ENCODE measurements around the gene IQCM.

Gene IQCM

DNA sequence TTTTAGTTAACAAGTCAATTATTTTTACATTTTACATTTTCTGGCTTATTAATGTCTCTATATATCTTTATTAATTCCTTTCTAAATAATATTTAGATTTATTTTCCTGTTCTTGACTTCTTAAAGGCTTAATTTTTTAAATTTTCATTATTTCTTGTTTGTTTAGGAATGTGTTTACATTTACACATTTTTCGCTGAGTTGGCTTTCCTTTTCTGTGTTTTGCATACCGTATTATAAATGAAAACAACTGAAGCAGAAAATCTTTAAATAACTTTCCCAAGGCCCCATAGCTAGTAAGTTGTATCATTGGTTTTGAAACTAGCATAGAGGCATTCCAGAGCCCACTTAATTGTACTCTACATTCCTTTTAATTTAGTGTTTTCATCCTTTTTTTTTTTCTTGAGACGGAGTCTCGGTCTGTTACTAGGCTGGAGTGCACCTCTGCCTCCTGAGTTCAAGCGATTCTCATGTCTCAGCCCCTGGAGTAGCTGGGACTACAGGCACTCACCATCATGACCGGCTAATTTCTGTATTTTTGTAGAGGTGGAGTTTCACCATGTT lies 261.6 kb downstream of the IQCM start:
- CTCF ChIA-PET, result no interaction called here
- Histone ChIP-seq H3K9me3 (ENCODE audit: control extremely low read depth in 1 of 5, control insufficient read depth in 4 of 5, insufficient read depth in 2 of 5, low read depth in 1 of 5, low read length in 4 of 5) (no peaks in the 10 kb centered on the region), H3K36me3 (ENCODE audit: control insufficient read depth in 4 of 4, insufficient read depth in 4 of 4, low read length in 3 of 4) (no peaks in the 10 kb centered on the region), H3K27me3 (replicated peaks in 2 of 5; ENCODE audit: control insufficient read depth in 4 of 5, insufficient read depth in 5 of 5, low read length in 4 of 5) (no peaks in the 10 kb centered on the region), H3K4me1 (ENCODE audit: control extremely low read depth in 1 of 4, control insufficient read depth in 4 of 4, insufficient read depth in 4 of 4, low read length in 3 of 4) (no peaks in the 10 kb centered on the region), H3K27ac (ENCODE audit: insufficient read depth in 1 of 2, low read depth in 1 of 2, low read length in 2 of 2, poor library complexity in 1 of 2, severe bottlenecking in 2 of 2) (no peak overlapping the region), H3K4me3 (ENCODE audit: control insufficient read depth in 1 of 7, extremely low read depth in 1 of 7, insufficient read depth in 4 of 7, low read depth in 2 of 7, low read length in 6 of 7) (no peak overlapping the region)
- POLR2A ChIA-PET, result no interaction called here
- 100% methylated on average over 3 of the region's 6 CpGs for WGBS (ENCODE audit: insufficient coverage)
- no peak for DNase-seq

DNA sequence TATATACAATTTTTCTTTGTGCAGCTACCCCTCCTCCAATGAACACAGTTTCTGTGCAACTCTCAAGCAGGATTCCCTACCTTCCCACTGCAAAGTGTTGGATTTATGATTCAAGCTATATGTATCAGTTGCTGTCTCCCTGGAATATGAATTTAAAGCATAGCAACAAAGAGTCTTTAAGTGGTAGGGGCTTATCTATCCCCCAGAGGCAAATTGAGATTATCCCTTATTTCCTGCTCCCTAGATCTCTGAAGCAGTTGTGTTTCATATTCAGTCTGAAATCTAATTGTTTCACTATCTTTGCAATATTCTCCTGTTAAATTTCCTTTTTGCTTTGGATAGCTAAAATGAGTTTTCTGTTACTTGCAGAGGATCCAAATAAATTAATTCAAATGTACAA lies 263.0 kb downstream of the IQCM start:
- H3K36me3 ChIP-seq (ENCODE audit: control insufficient read depth in 4 of 4, insufficient read depth in 4 of 4, low read length in 3 of 4), result no peaks in the 10 kb centered on the region
- ChIA-PET CTCF (no interaction called here), POLR2A (no interaction called here)
- no peaks in the 10 kb centered on the region for H3K4me1 ChIP-seq (ENCODE audit: control extremely low read depth in 1 of 4, control insufficient read depth in 4 of 4, insufficient read depth in 4 of 4, low read length in 3 of 4)
- no peak overlapping the region for H3K4me3 ChIP-seq (ENCODE audit: control insufficient read depth in 1 of 7, extremely low read depth in 1 of 7, insufficient read depth in 4 of 7, low read depth in 2 of 7, low read length in 6 of 7)
- H3K27me3 ChIP-seq (replicated peaks in 2 of 5; ENCODE audit: control insufficient read depth in 4 of 5, insufficient read depth in 5 of 5, low read length in 4 of 5), result no peaks in the 10 kb centered on the region
- no peak for DNase-seq
- no peaks in the 10 kb centered on the region for H3K9me3 ChIP-seq (ENCODE audit: control extremely low read depth in 1 of 5, control insufficient read depth in 4 of 5, insufficient read depth in 2 of 5, low read depth in 1 of 5, low read length in 4 of 5)
- H3K27ac ChIP-seq (ENCODE audit: insufficient read depth in 1 of 2, low read depth in 1 of 2, low read length in 2 of 2, poor library complexity in 1 of 2, severe bottlenecking in 2 of 2), result no peak overlapping the region

DNA sequence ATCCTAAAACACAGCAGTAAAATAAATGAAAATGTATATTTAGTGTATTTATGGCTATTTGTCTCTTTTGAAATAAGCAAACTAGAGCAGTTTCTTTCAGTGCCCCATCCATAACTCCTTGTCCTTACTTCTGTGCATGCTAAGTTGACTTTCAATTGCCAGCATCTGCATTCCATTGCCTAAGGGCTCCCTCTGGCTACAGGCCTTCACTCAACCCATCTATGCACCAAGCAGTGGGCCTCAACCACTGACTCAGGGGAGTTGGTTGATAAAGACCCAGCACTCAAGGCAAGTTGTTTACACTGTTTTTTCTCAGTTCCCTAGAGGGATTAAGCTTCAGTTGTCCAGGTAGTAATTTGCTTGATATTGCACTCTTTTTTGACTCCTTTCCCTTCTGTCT lies 265.7 kb downstream of the IQCM start:
- Histone ChIP-seq H3K4me3 (ENCODE audit: control insufficient read depth in 1 of 7, extremely low read depth in 1 of 7, insufficient read depth in 4 of 7, low read depth in 2 of 7, low read length in 6 of 7) (no peak overlapping the region), H3K27me3 (replicated peaks in 2 of 5; ENCODE audit: control insufficient read depth in 4 of 5, insufficient read depth in 5 of 5, low read length in 4 of 5) (no peaks in the 10 kb centered on the region), H3K27ac (ENCODE audit: insufficient read depth in 1 of 2, low read depth in 1 of 2, low read length in 2 of 2, poor library complexity in 1 of 2, severe bottlenecking in 2 of 2) (no peak overlapping the region), H3K4me1 (ENCODE audit: control extremely low read depth in 1 of 4, control insufficient read depth in 4 of 4, insufficient read depth in 4 of 4, low read length in 3 of 4) (no peaks in the 10 kb centered on the region), H3K9me3 (ENCODE audit: control extremely low read depth in 1 of 5, control insufficient read depth in 4 of 5, insufficient read depth in 2 of 5, low read depth in 1 of 5, low read length in 4 of 5) (no peaks in the 10 kb centered on the region), H3K36me3 (ENCODE audit: control insufficient read depth in 4 of 4, insufficient read depth in 4 of 4, low read length in 3 of 4) (no peaks in the 10 kb centered on the region)
- DNase-seq, result no peak
- POLR2A ChIA-PET, result no interaction called here
- CTCF ChIA-PET, result no interaction called here

DNA sequence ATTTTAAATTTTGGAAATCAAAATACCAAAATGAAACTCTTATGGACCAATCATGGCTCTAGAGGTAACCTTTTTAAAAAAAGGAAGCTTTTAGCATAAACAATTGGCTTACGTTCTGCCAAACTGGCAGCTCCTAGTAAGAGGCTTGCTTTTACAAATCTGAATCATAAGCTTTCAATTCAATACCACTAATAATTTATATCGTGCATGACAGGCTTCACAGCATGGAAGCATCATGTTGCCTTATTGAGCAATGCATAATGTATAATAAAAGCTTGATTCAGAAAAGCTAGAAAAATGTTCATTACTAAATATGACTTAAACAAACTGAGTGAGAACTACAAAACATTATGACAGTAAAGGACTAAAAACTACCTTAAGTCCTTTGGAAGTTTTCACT lies 280.9 kb downstream of the IQCM start:
- H3K4me3 ChIP-seq (ENCODE audit: control insufficient read depth in 1 of 7, extremely low read depth in 1 of 7, insufficient read depth in 4 of 7, low read depth in 2 of 7, low read length in 6 of 7), result no peak overlapping the region
- ChIA-PET POLR2A (no interaction called here), CTCF (interaction anchor here (0.9 kb wide), 1 partner anchor 14 kb away, joined by 3 read pairs; no protein-coding TSS in a partner anchor)
- DNase-seq, result no peak
- H3K27ac ChIP-seq (ENCODE audit: insufficient read depth in 1 of 2, low read depth in 1 of 2, low read length in 2 of 2, poor library complexity in 1 of 2, severe bottlenecking in 2 of 2), result no peak overlapping the region
- peaks cover 0 to 3% (median 0%) of the 10 kb centered on the region in 5 experiments for H3K9me3 ChIP-seq (ENCODE audit: control extremely low read depth in 1 of 5, control insufficient read depth in 4 of 5, insufficient read depth in 2 of 5, low read depth in 1 of 5, low read length in 4 of 5)
- H3K36me3 ChIP-seq (ENCODE audit: control insufficient read depth in 4 of 4, insufficient read depth in 4 of 4, low read length in 3 of 4), result no peaks in the 10 kb centered on the region
- no peaks in the 10 kb centered on the region for H3K4me1 ChIP-seq (ENCODE audit: control extremely low read depth in 1 of 4, control insufficient read depth in 4 of 4, insufficient read depth in 4 of 4, low read length in 3 of 4)
- H3K27me3 ChIP-seq (replicated peaks in 2 of 5; ENCODE audit: control insufficient read depth in 4 of 5, insufficient read depth in 5 of 5, low read length in 4 of 5), result no peaks in the 10 kb centered on the region
- 89% methylated on average over 1 of the region's 2 CpGs for WGBS (ENCODE audit: insufficient coverage)

DNA sequence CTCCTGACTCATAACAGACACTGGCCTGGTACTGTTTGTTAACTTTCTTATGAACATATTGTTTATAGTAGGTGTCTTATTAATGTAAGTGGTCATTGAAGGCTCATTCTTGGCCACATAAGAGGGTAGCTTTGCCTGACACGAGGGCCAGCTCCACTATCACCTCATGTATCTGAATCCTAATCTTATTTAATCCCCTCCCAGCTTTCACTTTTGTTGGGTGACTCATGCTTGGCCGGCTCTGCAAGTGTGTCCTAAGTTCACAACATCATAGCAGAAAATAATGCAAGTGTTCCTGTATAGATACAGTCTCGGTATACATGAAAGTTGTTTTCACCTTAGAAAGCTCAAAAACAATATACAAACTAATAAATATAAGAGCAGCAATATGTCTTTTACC lies 283.8 kb downstream of the IQCM start:
- 63% methylated on average over 3 of the region's 3 CpGs for WGBS (ENCODE audit: insufficient coverage)
- H3K36me3 ChIP-seq (ENCODE audit: control insufficient read depth in 4 of 4, insufficient read depth in 4 of 4, low read length in 3 of 4), result no peaks in the 10 kb centered on the region
- DNase-seq, result no peak
- no peak overlapping the region for H3K4me3 ChIP-seq (ENCODE audit: control insufficient read depth in 1 of 7, extremely low read depth in 1 of 7, insufficient read depth in 4 of 7, low read depth in 2 of 7, low read length in 6 of 7)
- ChIA-PET POLR2A (no interaction called here), CTCF (no interaction called here)
- H3K9me3 ChIP-seq (ENCODE audit: control extremely low read depth in 1 of 5, control insufficient read depth in 4 of 5, insufficient read depth in 2 of 5, low read depth in 1 of 5, low read length in 4 of 5), result no peaks in the 10 kb centered on the region
- no peak overlapping the region for H3K27ac ChIP-seq (ENCODE audit: insufficient read depth in 1 of 2, low read depth in 1 of 2, low read length in 2 of 2, poor library complexity in 1 of 2, severe bottlenecking in 2 of 2)
- H3K4me1 ChIP-seq (ENCODE audit: control extremely low read depth in 1 of 4, control insufficient read depth in 4 of 4, insufficient read depth in 4 of 4, low read length in 3 of 4), result no peaks in the 10 kb centered on the region
- no peaks in the 10 kb centered on the region for H3K27me3 ChIP-seq (replicated peaks in 2 of 5; ENCODE audit: control insufficient read depth in 4 of 5, insufficient read depth in 5 of 5, low read length in 4 of 5)

DNA sequence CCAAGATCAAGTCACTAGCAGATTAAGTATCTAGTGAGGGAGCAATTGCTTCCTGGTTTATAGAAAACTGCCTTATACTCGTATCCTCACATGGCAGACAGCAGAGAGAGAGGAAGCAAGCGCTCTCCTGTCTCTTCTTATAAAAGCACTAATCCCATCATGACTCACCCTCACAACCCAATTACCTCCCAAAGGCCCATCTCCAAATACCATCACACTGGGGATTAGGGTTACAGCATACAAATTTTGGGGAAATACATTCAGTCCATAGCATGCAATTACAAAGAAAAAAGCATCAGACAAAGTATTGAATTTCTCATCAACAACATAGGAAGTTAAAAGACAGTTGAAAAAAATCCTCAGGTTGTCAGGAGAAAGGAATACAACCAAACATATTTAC lies 292.6 kb downstream of the IQCM start:
- ChIA-PET CTCF (no interaction called here), POLR2A (no interaction called here)
- Histone ChIP-seq H3K27ac (ENCODE audit: insufficient read depth in 1 of 2, low read depth in 1 of 2, low read length in 2 of 2, poor library complexity in 1 of 2, severe bottlenecking in 2 of 2) (no peak overlapping the region), H3K9me3 (ENCODE audit: control extremely low read depth in 1 of 5, control insufficient read depth in 4 of 5, insufficient read depth in 2 of 5, low read depth in 1 of 5, low read length in 4 of 5) (no peaks in the 10 kb centered on the region), H3K36me3 (ENCODE audit: control insufficient read depth in 4 of 4, insufficient read depth in 4 of 4, low read length in 3 of 4) (no peaks in the 10 kb centered on the region), H3K4me3 (ENCODE audit: control insufficient read depth in 1 of 7, extremely low read depth in 1 of 7, insufficient read depth in 4 of 7, low read depth in 2 of 7, low read length in 6 of 7) (no peak overlapping the region), H3K4me1 (ENCODE audit: control extremely low read depth in 1 of 4, control insufficient read depth in 4 of 4, insufficient read depth in 4 of 4, low read length in 3 of 4) (no peaks in the 10 kb centered on the region), H3K27me3 (replicated peaks in 2 of 5; ENCODE audit: control insufficient read depth in 4 of 5, insufficient read depth in 5 of 5, low read length in 4 of 5) (no peaks in the 10 kb centered on the region)
- DNase-seq, result no peak
- WGBS (ENCODE audit: insufficient coverage), result no CpG with 5 or more reads among the region's 2 CpGs

DNA sequence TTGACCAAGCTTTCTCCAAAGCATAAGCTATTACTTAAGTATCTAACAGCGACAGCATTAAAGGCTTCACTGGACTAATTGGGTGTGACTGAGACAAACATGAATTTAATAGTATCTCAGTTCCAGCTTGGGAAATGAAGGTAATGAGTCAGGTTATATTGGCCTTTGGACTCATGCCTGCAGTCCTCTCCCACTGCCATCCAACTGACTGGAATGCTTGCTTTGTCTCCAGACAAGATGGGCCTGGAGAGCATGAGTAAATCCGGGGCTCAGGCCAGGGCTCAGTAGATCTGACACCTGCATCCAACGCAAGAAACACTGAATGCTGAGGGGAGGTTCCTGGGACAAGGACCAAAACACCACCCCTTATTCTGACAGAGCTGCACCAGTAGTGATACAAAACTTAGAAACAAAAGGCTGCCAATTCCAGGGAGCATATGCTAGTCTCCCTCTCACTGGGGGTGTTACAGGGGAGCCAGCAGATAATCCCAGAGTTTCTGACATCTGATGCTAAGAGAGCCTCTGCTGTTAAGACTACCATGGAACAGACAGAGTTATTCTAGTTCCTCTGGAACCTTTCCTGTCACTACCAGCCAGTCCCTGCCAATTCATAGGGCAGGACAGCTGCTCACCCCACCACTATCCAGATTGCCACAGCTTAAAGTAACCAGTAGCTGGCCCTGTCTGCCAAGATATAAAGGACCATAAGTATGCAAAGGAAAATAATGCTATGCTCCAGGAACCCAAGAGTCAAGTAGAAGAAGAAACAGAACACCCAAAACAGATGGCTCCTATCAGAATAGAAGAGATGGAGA lies 293.8 kb downstream of the IQCM start:
- Histone ChIP-seq H3K9me3 (ENCODE audit: control extremely low read depth in 1 of 5, control insufficient read depth in 4 of 5, insufficient read depth in 2 of 5, low read depth in 1 of 5, low read length in 4 of 5) (no peaks in the 10 kb centered on the region), H3K4me3 (ENCODE audit: control insufficient read depth in 1 of 7, extremely low read depth in 1 of 7, insufficient read depth in 4 of 7, low read depth in 2 of 7, low read length in 6 of 7) (no peak overlapping the region), H3K4me1 (ENCODE audit: control extremely low read depth in 1 of 4, control insufficient read depth in 4 of 4, insufficient read depth in 4 of 4, low read length in 3 of 4) (no peaks in the 10 kb centered on the region), H3K27me3 (replicated peaks in 2 of 5; ENCODE audit: control insufficient read depth in 4 of 5, insufficient read depth in 5 of 5, low read length in 4 of 5) (no peaks in the 10 kb centered on the region), H3K36me3 (ENCODE audit: control insufficient read depth in 4 of 4, insufficient read depth in 4 of 4, low read length in 3 of 4) (no peaks in the 10 kb centered on the region), H3K27ac (ENCODE audit: insufficient read depth in 1 of 2, low read depth in 1 of 2, low read length in 2 of 2, poor library complexity in 1 of 2, severe bottlenecking in 2 of 2) (no peak overlapping the region)
- DNase-seq, result no peak
- 100% methylated on average over 3 of the region's 3 CpGs for WGBS (ENCODE audit: insufficient coverage)
- ChIA-PET POLR2A (no interaction called here), CTCF (interaction anchor here (1.0 kb wide), 1 partner anchor 9 kb away, joined by 3 read pairs; no protein-coding TSS in a partner anchor)
